Breast epithelium (tissue), 4 donors: ENCODE results near the gene NSG2. TPM values are rescaled to one million over a fixed set of nuclear protein-coding genes. Genes with fewer than 3 reads are reported as not detected.

Experiments
- DNase-seq, 2 donors: peaks; one replicate each; pipeline ENCODE4 v3.0.0-alpha.2; 2019; ENCODE audit warnings: low spot score in 2 of 2
- H3K27ac ChIP-seq, 2 donors: fragments of 200-600 bp; sonication (generic) in 1 of 2; one replicate each; pipeline ENCODE4 v1.5.1; 2016 to 2019; ENCODE audit warnings: mild to moderate bottlenecking in 1 of 2
- H3K27me3 ChIP-seq, 2 donors: fragments of 200-600 bp; sonication (generic) in 1 of 2; one replicate each; pipeline versions ENCODE4 v1.5.1 to v1.6.0; 2017 to 2019; ENCODE audit warnings: control low read depth in 1 of 2, mild to moderate bottlenecking in 1 of 2
- H3K36me3 ChIP-seq: fragments of 200-600 bp; one replicate; pipeline ENCODE4 v1.5.1; 2019
- H3K4me1 ChIP-seq, 2 donors: fragments of 200-600 bp; sonication (generic); one replicate each; pipeline ENCODE4 v1.5.1; 2016 to 2019; ENCODE audit warnings: control low read depth in 1 of 2
- H3K4me3 ChIP-seq, 3 donors: fragments of 200-600 bp; sonication (generic); 1 replicate in 2 of 3; 2 replicates in 1 of 3; pipeline ENCODE4 v1.5.1; 2016 to 2019; ENCODE audit warnings: mild to moderate bottlenecking in 3 of 3, moderate library complexity in 2 of 3
- H3K9me3 ChIP-seq, 2 donors: fragments of 200-600 bp; sonication (generic) in 1 of 2; one replicate each; pipeline ENCODE4 v1.5.1; 2016 to 2019; ENCODE audit warnings: control low read depth in 1 of 2
- POLR2A ChIP-seq: fragments of 450-650 bp; IDR thresholded peaks from one replicate; pipeline ENCODE4 v1.6.1; 2016; ENCODE audit warnings: antibody characterized with exemption, mild to moderate bottlenecking, moderate library complexity
- POLR2AphosphoS5 ChIP-seq, 3 donors: sonication (generic); formaldehyde crosslinking; IDR thresholded peaks; one replicate each; pipeline ENCODE4 v1.6.1; 2017; ENCODE audit warnings: antibody characterized with exemption in 3 of 3
- intact Hi-C: fragments of 100-400 bp; cut with DNase I; formaldehyde crosslinking; loops from one replicate; pipeline ENCODE4 v1.15.1; 2023; ENCODE audit warnings: low total_unique reads
- total RNA-seq, 3 donors: library from RNA; depleted of rRNA; stranded (reverse); fragments of >200 nt; gene quantifications; one replicate each; pipeline ENCODE4 v1.1.0, GENCODE V29; 2016
- TF ChIP-seq, protein P1 (sequence below), 3 donors: fragments of 450-650 bp; IDR thresholded peaks; one replicate each; pipeline ENCODE4 v1.5.1; 2016 to 2017; ENCODE audit warnings: antibody characterized with exemption in 3 of 3, mild to moderate bottlenecking in 3 of 3, moderate library complexity in 3 of 3

The NSG2 gene
- total RNA-seq, 3 donors from 2014 or later, result not detected

DNA sequence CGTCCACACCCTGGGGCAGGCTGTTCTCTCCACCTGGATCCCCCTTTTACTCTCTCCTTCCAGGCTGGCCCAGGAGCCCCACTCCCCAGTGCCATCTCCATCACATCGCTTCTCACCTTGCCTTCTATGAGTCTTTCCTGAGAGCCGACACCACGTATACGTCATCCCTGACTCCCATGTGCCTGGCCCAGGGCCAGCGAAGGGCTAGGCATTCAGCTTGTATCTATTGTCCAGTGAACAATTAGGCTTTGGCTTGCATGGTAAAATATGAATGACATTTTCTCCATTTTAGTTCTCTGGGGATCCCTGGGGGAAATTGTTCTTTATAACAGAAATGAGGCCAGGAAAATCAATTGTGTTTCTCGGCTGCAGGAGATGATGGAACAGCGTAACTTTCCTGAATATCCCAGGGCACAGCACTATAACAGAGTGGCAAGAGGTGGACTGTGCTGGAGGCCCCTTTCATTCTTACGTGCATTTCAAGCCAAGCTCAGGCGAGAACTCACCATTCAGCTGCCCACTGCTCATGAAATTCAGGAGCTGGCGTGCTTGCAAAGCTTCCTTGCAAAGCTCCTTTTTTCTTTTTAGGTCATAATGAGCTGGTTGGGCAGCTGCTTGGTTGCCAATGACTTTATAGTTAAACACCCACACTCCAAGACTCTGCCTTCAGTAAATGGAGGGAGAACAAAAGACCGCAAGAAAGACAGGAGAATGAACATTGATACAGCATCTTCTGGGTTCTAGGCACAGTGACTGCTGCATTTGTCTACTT lies 37.7 kb downstream of the NSG2 start:
- H3K27ac ChIP-seq, result no peak overlapping the region
- no peaks in the 10 kb centered on the region for H3K27me3 ChIP-seq
- no peaks in the 10 kb centered on the region for H3K36me3 ChIP-seq
- no peak for DNase-seq
- no peaks in the 10 kb centered on the region for H3K9me3 ChIP-seq
- no peak overlapping the region for H3K4me3 ChIP-seq
- TF ChIP-seq POLR2AphosphoS5 (IDR thresholded peaks at IDR 0.05) (no peak), POLR2A (no peak)
- TF ChIP-seq, protein P1, sequence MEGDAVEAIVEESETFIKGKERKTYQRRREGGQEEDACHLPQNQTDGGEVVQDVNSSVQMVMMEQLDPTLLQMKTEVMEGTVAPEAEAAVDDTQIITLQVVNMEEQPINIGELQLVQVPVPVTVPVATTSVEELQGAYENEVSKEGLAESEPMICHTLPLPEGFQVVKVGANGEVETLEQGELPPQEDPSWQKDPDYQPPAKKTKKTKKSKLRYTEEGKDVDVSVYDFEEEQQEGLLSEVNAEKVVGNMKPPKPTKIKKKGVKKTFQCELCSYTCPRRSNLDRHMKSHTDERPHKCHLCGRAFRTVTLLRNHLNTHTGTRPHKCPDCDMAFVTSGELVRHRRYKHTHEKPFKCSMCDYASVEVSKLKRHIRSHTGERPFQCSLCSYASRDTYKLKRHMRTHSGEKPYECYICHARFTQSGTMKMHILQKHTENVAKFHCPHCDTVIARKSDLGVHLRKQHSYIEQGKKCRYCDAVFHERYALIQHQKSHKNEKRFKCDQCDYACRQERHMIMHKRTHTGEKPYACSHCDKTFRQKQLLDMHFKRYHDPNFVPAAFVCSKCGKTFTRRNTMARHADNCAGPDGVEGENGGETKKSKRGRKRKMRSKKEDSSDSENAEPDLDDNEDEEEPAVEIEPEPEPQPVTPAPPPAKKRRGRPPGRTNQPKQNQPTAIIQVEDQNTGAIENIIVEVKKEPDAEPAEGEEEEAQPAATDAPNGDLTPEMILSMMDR (IDR thresholded peaks at IDR 0.05), result no peak
- intact Hi-C loops, result no loop called here
- no peaks in the 10 kb centered on the region for H3K4me1 ChIP-seq

DNA sequence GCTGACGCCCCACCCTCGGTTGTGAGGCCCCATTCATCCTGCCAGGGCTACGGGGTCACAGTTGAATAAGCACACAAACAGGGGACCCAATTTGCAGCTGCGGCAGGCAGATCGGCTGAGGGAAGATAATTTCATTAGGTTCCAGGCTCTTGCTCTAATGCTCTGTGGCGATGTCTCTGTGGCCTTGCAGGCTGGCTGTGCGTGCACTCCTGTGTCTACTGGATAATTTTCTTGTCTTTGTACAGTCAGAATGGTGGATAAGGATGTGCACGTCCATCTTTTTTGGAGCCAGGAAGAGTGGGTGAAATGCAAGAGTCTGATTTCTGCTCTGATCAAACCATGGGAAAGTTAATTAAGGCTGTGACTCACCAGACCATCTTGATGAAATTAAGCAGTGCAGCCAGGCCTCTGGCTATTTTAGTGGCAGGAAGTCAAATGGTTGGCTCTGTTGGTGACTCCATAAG lies 39.2 kb downstream of the NSG2 start:
- DNase-seq, result no peak
- TF ChIP-seq POLR2A (no peak), POLR2AphosphoS5 (IDR thresholded peaks at IDR 0.05) (no peak)
- TF ChIP-seq, protein P1 (IDR thresholded peaks at IDR 0.05), result no peak
- H3K4me3 ChIP-seq, result no peak overlapping the region
- no peaks in the 10 kb centered on the region for H3K36me3 ChIP-seq
- H3K4me1 ChIP-seq, result no peaks in the 10 kb centered on the region
- H3K27ac ChIP-seq, result no peak overlapping the region
- intact Hi-C loops, result no loop called here
- H3K27me3 ChIP-seq, result no peaks in the 10 kb centered on the region
- no peaks in the 10 kb centered on the region for H3K9me3 ChIP-seq

DNA sequence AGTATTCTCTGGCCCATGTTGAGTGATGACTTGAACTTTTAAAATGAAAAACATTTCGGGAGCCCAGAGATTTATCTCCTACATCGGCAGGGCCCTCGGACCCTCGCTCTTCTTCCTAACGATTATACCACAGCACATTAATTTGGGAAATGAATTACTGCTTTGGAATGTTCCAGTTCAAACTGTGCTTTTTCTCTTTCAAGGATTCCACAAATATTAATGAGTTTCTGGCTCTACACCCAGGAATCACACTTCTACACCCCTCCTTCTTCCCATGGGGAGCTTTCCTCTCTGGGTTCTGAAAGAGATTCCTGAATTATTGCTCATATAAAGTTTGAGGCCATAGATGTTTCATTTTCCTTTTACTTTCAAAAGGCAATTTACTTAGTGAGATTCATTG lies 41.2 kb downstream of the NSG2 start:
- intact Hi-C loops, result no loop called here
- no peak for TF ChIP-seq POLR2A
- TF ChIP-seq, protein P1 (IDR thresholded peaks at IDR 0.05), result no peak
- TF ChIP-seq POLR2AphosphoS5 (IDR thresholded peaks at IDR 0.05), result no peak
- no peaks in the 10 kb centered on the region for H3K36me3 ChIP-seq
- DNase-seq, result no peak
- no peak overlapping the region for H3K27ac ChIP-seq
- H3K4me1 ChIP-seq, result no peaks in the 10 kb centered on the region
- H3K9me3 ChIP-seq, result no peaks in the 10 kb centered on the region
- H3K27me3 ChIP-seq, result no peaks in the 10 kb centered on the region
- no peak overlapping the region for H3K4me3 ChIP-seq

DNA sequence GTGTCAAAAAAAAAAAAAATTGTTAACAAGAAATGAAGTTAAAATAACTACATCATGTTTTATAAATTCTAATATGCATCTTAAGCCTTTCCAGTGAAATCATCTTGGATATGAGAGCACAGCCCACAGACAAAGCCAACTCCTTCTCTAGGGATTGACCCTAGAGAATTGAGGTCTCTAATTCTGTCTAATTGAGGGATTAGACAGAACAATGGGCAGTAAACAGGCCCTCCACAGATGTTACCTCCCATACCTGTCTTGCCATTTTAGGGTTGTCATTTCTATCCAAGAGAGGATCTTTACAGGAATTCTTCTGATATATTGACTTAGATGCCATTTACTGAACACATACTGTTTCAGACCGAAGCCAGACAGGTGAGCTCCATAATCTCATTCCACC lies 42.3 kb downstream of the NSG2 start:
- intact Hi-C loops, result no loop called here
- H3K9me3 ChIP-seq, result no peaks in the 10 kb centered on the region

DNA sequence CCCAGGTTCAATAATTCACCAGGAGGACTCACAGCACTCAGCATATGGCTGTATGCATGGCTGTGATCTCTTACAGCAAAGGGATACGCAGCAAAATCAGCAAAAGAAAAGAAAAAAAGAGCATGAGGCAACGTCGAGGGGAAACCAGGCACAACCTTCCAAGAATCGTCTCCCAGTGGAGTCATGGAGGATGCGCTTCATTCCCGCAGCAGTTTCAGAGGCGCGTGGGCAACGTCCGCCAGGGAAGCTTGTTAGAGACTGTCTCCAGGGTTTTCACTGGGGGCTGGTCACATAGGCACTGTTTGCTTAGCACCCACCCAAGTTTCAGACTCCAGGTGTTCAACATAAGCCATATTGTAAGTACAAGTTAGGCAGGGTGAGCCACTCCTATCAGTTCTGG lies 44.6 kb downstream of the NSG2 start:
- Histone ChIP-seq H3K4me1 (no peaks in the 10 kb centered on the region), H3K9me3 (no peaks in the 10 kb centered on the region), H3K4me3 (no peak overlapping the region), H3K27ac (no peak overlapping the region), H3K36me3 (no peaks in the 10 kb centered on the region), H3K27me3 (no peaks in the 10 kb centered on the region)
- TF ChIP-seq, protein P1 (IDR thresholded peaks at IDR 0.05), result no peak
- TF ChIP-seq POLR2A, result no peak
- no peak for TF ChIP-seq POLR2AphosphoS5 (IDR thresholded peaks at IDR 0.05)
- DNase-seq, result no peak
- intact Hi-C loops, result no loop called here

More for the DNA sequence above, 42.3 kb downstream of the NSG2 start:
- no peaks in the 10 kb centered on the region for H3K27me3 ChIP-seq
- no peaks in the 10 kb centered on the region for H3K4me1 ChIP-seq
- DNase-seq, result no peak
- no peak overlapping the region for H3K27ac ChIP-seq
- no peak overlapping the region for H3K4me3 ChIP-seq
- TF ChIP-seq POLR2AphosphoS5 (IDR thresholded peaks at IDR 0.05) (no peak), POLR2A (no peak)
- TF ChIP-seq, protein P1 (IDR thresholded peaks at IDR 0.05), result no peak
- H3K36me3 ChIP-seq, result no peaks in the 10 kb centered on the region
